ENCODE measurements around the gene PATE2.

The PATE2 gene

DNA sequence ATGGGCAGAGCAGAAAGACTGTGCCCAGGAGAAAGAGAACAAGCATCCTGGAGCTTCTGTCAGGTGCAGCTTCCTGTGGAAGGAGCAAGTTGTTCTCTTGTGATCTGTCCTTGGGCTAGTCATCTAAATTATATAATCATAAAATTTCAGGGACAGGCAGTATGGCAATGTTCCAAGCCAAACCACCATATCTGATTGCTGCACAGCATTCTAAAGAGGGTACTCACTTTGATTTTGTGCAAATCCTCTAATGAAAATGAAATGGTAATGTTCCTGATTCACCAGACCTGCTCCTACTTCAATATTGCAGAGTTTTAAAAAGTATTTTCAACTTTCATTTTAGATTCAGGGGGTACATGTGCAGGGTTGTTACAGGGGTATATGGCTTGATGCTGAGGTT lies at the start of gene PATE2:
Gene PATE2 (minus strand): TSS at position 101 of the 400 bp plus-strand sequence. CDS start 55 bp downstream, at position 46.
- DNase-seq, result no peak

DNA sequence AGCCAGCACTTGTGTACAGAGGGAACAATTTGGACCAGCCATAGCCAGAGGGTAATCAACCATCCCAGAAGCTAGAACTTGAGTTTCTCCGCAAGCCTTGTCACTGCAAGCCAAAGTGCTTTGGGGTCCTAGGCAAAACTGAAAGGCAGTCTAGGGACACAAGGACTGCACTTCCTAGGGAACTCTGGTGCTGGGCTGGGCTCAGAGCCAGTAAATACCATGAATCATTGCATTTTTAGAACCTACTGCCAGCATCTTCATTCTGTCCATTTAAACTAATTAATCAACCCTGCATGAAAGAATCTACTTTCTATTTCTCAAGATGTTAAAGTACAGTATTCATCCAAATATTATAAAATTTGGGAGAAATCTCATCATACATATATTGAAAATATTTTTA lies 29.3 kb upstream of the PATE2 start:
- no peak for DNase-seq

DNA sequence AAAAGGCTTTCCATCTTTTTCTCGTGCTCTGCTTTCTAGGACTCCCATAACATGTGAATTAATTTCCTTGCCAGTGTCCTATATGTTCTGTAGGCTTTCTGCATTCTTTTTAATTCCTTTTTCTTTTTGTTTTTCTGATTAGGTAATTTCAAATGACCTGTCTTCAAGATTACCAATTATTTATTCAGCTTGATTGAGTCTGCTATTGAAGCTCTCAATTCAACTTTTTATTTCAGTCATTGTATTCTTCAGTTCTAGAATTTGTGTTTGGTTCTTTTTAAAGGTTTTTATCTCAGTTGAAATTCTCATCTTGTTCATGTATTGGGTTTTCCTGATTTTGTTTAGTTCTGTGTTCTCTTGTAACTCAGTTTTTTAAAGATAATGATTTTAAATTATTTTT lies 23.8 kb upstream of the PATE2 start:
- no peak for DNase-seq

DNA sequence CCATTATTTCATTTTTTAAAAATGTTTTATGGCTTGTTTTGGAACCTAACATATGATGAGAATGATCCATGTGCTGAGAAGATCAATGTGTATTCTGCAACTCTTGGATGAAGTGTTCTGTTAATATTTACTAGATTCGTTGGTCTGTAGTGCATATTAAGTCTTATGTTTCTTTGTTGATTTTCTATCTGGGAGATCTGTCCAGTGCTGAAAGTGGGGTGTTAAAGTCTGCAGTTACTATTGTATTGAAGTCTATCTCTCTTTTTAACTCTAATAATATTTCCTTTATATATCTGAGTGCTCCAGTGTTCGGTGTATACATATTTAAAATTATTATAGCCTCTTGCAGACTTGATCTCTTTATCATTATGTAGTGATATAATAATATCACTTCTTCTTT lies 21.2 kb upstream of the PATE2 start:
- DNase-seq, result no peak

- DNase-seq, result no peak
Measured at GRCh38 chr11:125797641-125798040, 19.0 kb upstream of the PATE2 start.

- DNase-seq, result no peak
Measured at GRCh38 chr11:125790825-125791224, 12.2 kb upstream of the PATE2 start.

- DNase-seq, result no peak
Measured at GRCh38 chr11:125787827-125788226, 9.2 kb upstream of the PATE2 start, which contains the start of gene PATE3. TSS of gene PATE3 (plus strand) at chr11:125788127. CDS start at chr11:125788152, 25 bp downstream.

DNA sequence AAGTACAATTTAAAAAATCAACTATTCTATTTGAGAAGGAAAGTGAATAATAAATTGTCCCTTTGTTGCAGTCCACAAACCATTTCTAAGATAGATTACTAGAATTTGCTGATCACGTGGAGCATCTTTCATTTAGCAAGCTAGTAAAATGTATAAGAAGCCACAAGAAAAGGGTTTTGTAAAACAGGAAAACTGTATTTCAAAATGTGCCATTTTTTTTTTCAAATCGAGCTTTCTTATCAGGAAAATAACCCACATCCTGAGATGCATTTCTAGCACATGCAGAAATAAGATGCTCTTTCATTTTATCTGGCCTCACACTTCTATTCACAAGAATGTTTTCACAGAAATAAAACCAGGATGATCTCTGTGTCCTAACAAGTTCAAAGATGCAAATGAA lies 6.0 kb upstream of the PATE2 start:
- DNase-seq, result peak in 1 of 6 experiments; percentile 20

DNA sequence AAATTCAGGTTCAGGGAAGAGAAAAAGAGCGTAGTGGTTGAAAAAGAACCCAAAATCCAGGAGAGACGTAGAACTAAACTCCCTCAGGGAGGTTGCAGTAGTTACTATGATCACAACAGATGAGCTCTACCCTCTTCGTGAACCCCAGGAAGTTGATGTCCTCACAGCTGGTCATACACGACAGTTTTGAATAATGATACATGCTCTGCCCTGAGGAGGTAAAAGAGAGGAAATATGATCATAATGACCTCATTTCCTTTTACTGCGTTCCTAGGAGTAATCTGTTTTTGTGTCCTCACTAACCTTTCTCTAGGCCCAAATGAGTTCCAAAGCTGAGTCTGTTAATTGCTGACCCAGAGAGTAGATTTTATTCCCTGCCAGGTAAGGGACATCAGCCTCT lies 1.3 kb downstream of the PATE2 start:
- peak in 1 of 6 experiments; percentile 11 for DNase-seq

DNA sequence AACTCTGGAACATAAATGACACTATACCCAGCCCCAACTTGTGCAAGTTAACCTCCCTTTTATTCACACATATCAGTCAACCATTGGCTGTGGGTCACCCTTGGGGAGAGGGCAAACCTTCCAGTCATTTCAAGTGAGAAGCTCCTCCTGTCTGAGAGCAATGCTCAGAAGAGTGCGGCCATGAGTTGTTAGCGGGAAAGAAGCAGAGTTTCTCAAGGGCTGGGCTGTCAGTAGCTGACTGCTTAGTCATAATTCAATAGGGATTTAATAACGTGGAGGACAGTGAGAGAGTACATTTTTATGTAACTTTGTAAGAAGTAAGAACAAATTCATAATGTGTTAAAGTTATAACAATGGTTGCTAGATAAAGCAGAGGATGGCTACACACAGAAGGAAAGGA lies 5.1 kb downstream of the PATE2 start:
- DNase-seq, result no peak

DNA sequence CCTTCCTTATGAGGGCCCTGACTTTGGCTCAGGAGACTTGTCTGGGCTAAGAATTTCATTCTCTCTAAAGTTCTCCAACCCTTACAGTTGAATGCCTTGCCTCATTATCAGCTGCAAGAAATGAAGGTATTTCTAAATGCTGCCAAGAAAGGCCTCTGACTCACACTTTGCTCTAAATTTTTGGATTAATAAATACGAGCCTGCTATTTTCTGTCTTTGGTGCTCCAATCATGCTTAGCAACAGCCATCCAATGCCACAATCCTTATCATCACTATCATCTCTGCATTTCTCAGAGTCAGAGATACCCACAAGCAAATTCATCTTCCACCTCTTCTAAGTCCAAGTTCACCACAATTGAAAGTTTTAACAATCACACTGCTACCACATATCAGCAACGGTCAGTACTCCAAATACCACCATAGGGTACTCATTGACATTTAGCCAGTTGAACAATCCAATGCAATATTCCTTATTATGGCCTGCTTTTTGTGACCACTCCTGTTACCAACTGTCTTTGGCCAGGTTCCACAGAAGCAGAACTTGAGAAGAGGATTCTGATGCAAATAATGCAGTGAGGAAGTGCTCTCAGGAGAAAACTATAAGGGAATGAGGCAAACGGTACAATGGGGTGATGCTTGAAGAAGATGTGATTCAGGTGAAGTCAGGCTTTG lies 5.7 kb downstream of the PATE2 start:
- no peak for DNase-seq

DNA sequence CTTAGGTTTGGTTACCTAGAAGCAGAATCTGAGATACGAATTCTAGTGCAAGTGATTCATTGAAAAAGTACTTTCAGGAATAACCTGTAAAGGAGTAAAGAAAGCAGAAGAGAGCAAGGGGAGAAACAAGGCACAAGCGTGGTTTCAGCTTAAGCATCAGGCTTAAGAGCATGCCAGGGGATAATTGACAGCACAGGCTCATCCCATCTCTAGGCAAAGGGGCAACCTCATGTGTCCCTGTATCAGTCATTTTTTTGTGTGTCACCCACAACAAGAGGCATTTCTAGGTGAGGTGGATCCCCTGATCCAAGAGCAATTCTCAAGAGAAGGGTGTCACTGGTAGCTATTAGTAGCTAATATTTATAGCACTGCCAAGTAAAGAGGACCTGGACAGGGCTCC lies 8.0 kb downstream of the PATE2 start:
- DNase-seq, result no peak

DNA sequence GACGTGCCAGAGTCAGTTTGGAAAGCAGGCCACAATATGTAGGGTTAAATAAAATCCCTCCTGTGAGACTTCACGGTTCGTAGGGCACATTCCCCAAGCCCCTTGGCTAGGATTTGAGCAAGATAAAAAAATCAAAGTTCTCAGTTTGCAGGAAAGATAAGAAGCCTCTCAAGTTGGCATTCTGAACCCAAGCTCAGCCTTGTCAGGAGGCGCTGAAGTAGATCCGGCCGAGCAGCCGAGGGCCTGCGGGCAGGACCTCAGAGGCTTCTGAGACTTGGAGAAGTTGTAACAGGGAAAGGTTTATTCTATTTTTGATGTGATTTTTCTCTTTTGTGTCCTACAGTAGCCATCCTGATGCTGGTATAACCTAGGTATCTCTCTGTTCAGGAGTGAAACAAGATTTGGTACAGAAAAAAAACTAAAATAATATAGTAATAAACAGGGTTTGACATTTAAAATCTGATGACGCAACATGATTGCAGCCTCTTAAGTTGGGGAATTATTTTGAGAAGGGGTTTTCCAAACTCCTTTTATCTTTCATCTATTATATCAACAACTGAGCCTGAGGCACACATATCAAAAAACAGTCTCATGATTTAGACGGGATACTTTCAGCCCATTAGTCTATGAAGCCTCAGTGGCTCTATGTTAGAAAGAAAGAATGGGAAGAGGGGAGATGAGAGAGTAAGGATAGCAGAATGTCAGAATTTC lies 10.1 kb downstream of the PATE2 start:
- peak in 1 of 6 experiments; percentile 28 for DNase-seq

- no peak for DNase-seq
Measured at GRCh38 chr11:125766251-125766650, 12.4 kb downstream of the PATE2 start.

DNA sequence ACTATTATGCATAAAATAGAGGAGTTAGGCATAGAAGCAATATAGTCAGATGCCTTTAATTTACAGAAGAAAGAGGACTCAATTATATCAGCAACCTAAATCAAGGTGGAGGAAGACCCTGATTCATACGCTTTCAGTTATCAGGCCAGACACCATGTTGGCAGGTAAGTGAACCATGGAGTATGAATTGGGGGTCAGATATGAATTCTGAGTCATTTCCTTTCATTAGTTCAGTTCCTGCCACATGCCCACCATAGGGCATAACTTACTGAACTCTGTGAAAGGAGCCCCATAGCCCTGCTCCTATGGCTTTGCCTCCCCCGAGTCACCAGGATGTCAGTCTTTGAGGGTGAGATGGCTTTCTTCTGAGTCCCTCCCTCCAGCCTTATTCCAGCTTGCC lies 15.1 kb downstream of the PATE2 start:
- DNase-seq, result no peak

GRCh38 chr11:125762445-125762844 lies 16.2 kb downstream of the PATE2 start:
- no peak for DNase-seq

- DNase-seq, result no peak
Measured at GRCh38 chr11:125756050-125756449, 22.6 kb downstream of the PATE2 start.

- no peak for DNase-seq
Measured at GRCh38 chr11:125750629-125751028, 28.0 kb downstream of the PATE2 start.

- no peak for DNase-seq
Measured at GRCh38 chr11:125745979-125746378, 32.6 kb downstream of the PATE2 start, which contains the start of gene PATE1. TSS of gene PATE1 (plus strand) at chr11:125746279. CDS start at chr11:125746305, 26 bp downstream.

DNA sequence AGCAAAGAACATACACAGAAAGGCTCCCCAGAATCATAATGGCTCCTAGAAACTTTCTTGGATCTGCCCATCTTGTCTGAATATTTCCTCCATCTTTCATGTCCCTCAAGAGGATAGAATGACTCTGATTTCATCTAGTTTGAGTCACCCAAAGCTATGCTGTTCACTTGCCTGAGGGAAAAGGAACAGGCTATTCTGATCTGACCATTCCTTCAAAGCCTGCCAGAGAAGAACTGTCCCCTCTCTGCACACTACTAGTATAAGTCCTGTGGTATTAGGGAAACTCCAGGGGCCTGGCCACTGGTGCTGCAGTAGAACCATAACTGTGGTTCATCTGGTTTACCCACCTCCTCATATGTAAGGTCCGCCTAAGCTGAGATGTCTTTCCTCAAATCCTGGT lies 34.9 kb downstream of the PATE2 start:
- no peak for DNase-seq

DNA sequence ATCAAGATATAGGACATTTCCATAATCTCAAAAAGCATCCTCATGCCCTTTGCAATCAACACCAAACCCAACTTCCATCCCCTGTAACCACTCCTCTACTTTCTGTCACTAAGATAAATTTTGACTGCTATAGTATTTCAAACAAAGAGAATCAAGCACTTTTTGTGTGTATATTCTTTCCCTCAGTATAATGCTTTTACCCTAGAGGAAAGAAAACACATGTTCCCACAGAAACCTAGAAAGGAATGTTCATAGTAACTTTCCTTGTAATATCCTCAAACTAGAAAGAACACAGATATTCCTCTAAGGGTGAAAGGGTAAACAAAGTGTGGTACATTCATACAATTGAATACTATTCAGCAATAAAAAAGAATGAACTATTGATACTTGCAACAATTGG lies 38.0 kb downstream of the PATE2 start:
- no peak for DNase-seq

GRCh38 chr11:125728969-125729368 lies 49.7 kb downstream of the PATE2 start:
- no peak for DNase-seq

Data from stimulated activated naive CD4-positive, alpha-beta T cell (primary cell).